Measurements from ENCODE around the gene OMD. TPM values are rescaled to one million over a fixed set of nuclear protein-coding genes. Genes with fewer than 3 reads are reported as not detected.

The OMD gene
- total and polyA plus RNA-seq, 9 of the 15 experiments (the other 6 are each of a cell fraction or from before 2014, with no cell fraction given) = 0.21 TPM; not detected in 8

DNA sequence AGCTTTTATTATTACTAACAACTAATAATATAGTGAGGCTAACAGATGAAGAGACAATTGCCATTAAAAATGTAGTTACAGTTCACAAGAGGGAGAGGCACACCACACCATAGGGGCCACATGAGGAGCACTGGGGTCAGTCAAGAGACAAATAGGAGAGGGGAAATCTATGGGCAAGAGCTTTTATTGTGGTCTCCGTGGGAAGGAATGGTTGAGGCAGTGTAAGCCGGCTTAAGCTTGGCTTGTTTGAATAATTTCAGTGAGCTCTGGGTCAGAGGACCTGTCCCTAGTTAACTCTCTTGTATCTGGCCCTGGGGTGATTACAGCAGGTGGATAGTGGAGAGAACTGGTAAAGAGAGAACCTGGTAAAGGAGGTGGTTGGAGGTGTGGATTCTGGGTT is 55.2 kb downstream of the OMD start:
- ChIA-PET POLR2A (interaction anchor here (1.3 kb wide), 1 partner anchor 8 kb away, joined by 6 read pairs; no protein-coding TSS in a partner anchor), CTCF (ENCODE audit: low intra/inter-chr PET ratio) (interaction anchor here (0.6 kb wide), 1 partner anchor 17 kb away, joined by 4 read pairs; no protein-coding TSS in a partner anchor)
- Histone ChIP-seq H3K27me3 (ENCODE audit: control insufficient read depth in 2 of 2, insufficient read depth in 2 of 2, low read length in 2 of 2) (no peaks in the 10 kb centered on the region), H3K4me1 (replicated peaks in 1 of 2; ENCODE audit: control insufficient read depth in 2 of 2, insufficient read depth in 2 of 2, low read length in 2 of 2) (no peaks in the 10 kb centered on the region), H3K36me3 (ENCODE audit: control insufficient read depth, insufficient read depth, low read length) (peaks cover 11% of the 10 kb centered on the region; the same call in 2 of the 3 replicates), H3K9me3 (replicated peaks; ENCODE audit: control insufficient read depth, insufficient read depth, low read depth, low read length) (no peaks in the 10 kb centered on the region), H2AFZ (ENCODE audit: low read depth, low read length) (no peak overlapping the region), H3K4me2 (ENCODE audit: insufficient read depth, low read length) (no peak overlapping the region), H3K9me1 (ENCODE audit: control insufficient read depth, insufficient read depth, low read length) (no peaks in the 10 kb centered on the region), H4K20me1 (replicated peaks; ENCODE audit: control insufficient read depth, insufficient read depth, low read length) (no peaks in the 10 kb centered on the region), H3K79me2 (ENCODE audit: control insufficient read depth, insufficient read depth, low read length) (no peaks in the 10 kb centered on the region), H3K27ac (ENCODE audit: extremely low read depth, low read depth, low read length) (no peak overlapping the region), H3K4me3 (no peak overlapping the region), H3K9ac (ENCODE audit: insufficient read depth in 1 of 2, low read depth in 2 of 2, low read length in 2 of 2) (no peak overlapping the region)
- intact Hi-C loops (cut with micrococcal nuclease) (no loop called here), in situ Hi-C loops (cut with MboI) (no loop called here)
- no TSS peak for BruUV-seq (replicated peaks)
- WGBS (ENCODE audit: insufficient coverage, low coverage, missing lambda C conversion rate) = 4% methylated on average over 2 of the region's 2 CpGs
- TF ChIP-seq, protein P1, sequence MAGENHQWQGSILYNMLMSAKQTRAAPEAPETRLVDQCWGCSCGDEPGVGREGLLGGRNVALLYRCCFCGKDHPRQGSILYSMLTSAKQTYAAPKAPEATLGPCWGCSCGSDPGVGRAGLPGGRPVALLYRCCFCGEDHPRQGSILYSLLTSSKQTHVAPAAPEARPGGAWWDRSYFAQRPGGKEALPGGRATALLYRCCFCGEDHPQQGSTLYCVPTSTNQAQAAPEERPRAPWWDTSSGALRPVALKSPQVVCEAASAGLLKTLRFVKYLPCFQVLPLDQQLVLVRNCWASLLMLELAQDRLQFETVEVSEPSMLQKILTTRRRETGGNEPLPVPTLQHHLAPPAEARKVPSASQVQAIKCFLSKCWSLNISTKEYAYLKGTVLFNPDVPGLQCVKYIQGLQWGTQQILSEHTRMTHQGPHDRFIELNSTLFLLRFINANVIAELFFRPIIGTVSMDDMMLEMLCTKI (IDR thresholded peaks at IDR 0.05; ENCODE audit: partially characterized antibody) = no peak
- FAIRE-seq = no peak
- no peak for ATAC-seq
- no peak for DNase-seq (ENCODE audit: extremely low read depth in 1 of 4, low spot score in 3 of 4)

Other genes with a start within 250 kb of the OMD start
- 240 and 256 TPM in 2 replicates for gene IARS1, start 130.8 kb downstream of the OMD start, total RNA-seq (2014; rRNA removed)
- gene IARS1, start 130.8 kb downstream of the OMD start, total RNA-seq (2014; rRNA removed; fragmentation: Illumina TruSeq; extraction: Trizol) = 371 and 390 TPM in 2 replicates
- 254 and 275 TPM in 2 replicates for gene IARS1, start 130.8 kb downstream of the OMD start, total RNA-seq (2015; rRNA removed; fragmentation: Illumina TruSeq; extraction: Trizol)
- gene IARS1, start 130.8 kb downstream of the OMD start, total RNA-seq (2021) = 216 and 234 TPM in 2 replicates
- 124 and 133 TPM in 2 replicates for gene IARS1, start 130.8 kb downstream of the OMD start, polyA plus RNA-seq (2011; rRNA removed)
- 228 and 249 TPM in 2 replicates for gene IARS1, start 130.8 kb downstream of the OMD start, polyA plus RNA-seq (2014; fragmentation: Illumina TruSeq; extraction: Trizol)
- 100 to 1,000 TPM; 119 to 224 TPM for gene IARS1, start 130.8 kb downstream of the OMD start, polyA plus RNA-seq (2014; fragmentation: Nextera tagmentation; extraction: Ambion mirVana)
- gene IARS1, start 130.8 kb downstream of the OMD start, polyA plus RNA-seq (2014; rRNA removed) = 147 and 158 TPM in 2 replicates
- gene NOL8, start 99.1 kb downstream of the OMD start, total RNA-seq (2014; rRNA removed) = 46.9 and 51.3 TPM in 2 replicates
- gene NOL8, start 99.1 kb downstream of the OMD start, total RNA-seq (2014; rRNA removed; fragmentation: Illumina TruSeq; extraction: Trizol) = 57.1 and 64.7 TPM in 2 replicates
- 57.4 and 64.8 TPM in 2 replicates for gene NOL8, start 99.1 kb downstream of the OMD start, total RNA-seq (2015; rRNA removed; fragmentation: Illumina TruSeq; extraction: Trizol)
- 51.5 and 55.0 TPM in 2 replicates for gene NOL8, start 99.1 kb downstream of the OMD start, total RNA-seq (2021)
- gene NOL8, start 99.1 kb downstream of the OMD start, polyA plus RNA-seq (2011; rRNA removed) = 41.3 and 51.9 TPM in 2 replicates
- gene NOL8, start 99.1 kb downstream of the OMD start, polyA plus RNA-seq (2014; fragmentation: Illumina TruSeq; extraction: Trizol) = 66.0 and 88.8 TPM in 2 replicates
- gene NOL8, start 99.1 kb downstream of the OMD start, polyA plus RNA-seq (2014; fragmentation: Nextera tagmentation; extraction: Ambion mirVana) = 10 to 100 TPM; 83.4 to 91.5 TPM
- gene NOL8, start 99.1 kb downstream of the OMD start, polyA plus RNA-seq (2014; rRNA removed) = 58.7 and 62.5 TPM in 2 replicates
- 16.1 and 17.7 TPM in 2 replicates for gene CENPP, start 98.5 kb downstream of the OMD start, total RNA-seq (2014; rRNA removed)
- 22.6 and 27.7 TPM in 2 replicates for gene CENPP, start 98.5 kb downstream of the OMD start, total RNA-seq (2014; rRNA removed; fragmentation: Illumina TruSeq; extraction: Trizol)
- 23.4 and 28.5 TPM in 2 replicates for gene CENPP, start 98.5 kb downstream of the OMD start, total RNA-seq (2015; rRNA removed; fragmentation: Illumina TruSeq; extraction: Trizol)
- 17.9 and 19.7 TPM in 2 replicates for gene CENPP, start 98.5 kb downstream of the OMD start, total RNA-seq (2021)
- 15.0 and 17.9 TPM in 2 replicates for gene CENPP, start 98.5 kb downstream of the OMD start, polyA plus RNA-seq (2011; rRNA removed)
- 24.1 and 25.8 TPM in 2 replicates for gene CENPP, start 98.5 kb downstream of the OMD start, polyA plus RNA-seq (2014; fragmentation: Illumina TruSeq; extraction: Trizol)
- 10 to 100 TPM in 1 of 2 experiments, 1 to 10 TPM in 1; 8.0 to 10.2 TPM for gene CENPP, start 98.5 kb downstream of the OMD start, polyA plus RNA-seq (2014; fragmentation: Nextera tagmentation; extraction: Ambion mirVana)
- gene CENPP, start 98.5 kb downstream of the OMD start, polyA plus RNA-seq (2014; rRNA removed) = 18.5 and 20.9 TPM in 2 replicates
- gene OGN, start 19.9 kb downstream of the OMD start, total RNA-seq (2014; rRNA removed) = not detected in 2 replicates
- not detected in 2 replicates for gene OGN, start 19.9 kb downstream of the OMD start, total RNA-seq (2014; rRNA removed; fragmentation: Illumina TruSeq; extraction: Trizol)
- gene OGN, start 19.9 kb downstream of the OMD start, total RNA-seq (2015; rRNA removed; fragmentation: Illumina TruSeq; extraction: Trizol) = not detected in 2 replicates
- gene OGN, start 19.9 kb downstream of the OMD start, total RNA-seq (2021) = 0.07 and 0.16 TPM in 2 replicates
- gene OGN, start 19.9 kb downstream of the OMD start, polyA plus RNA-seq (2011; rRNA removed) = not detected in 2 replicates
- not detected in 2 replicates for gene OGN, start 19.9 kb downstream of the OMD start, polyA plus RNA-seq (2014; fragmentation: Illumina TruSeq; extraction: Trizol)
- gene OGN, start 19.9 kb downstream of the OMD start, polyA plus RNA-seq (2014; fragmentation: Nextera tagmentation; extraction: Ambion mirVana) = under 1 TPM in 1 of 2 experiments, not detected in 1; 0.17 TPM
- not detected in 2 replicates for gene OGN, start 19.9 kb downstream of the OMD start, polyA plus RNA-seq (2014; rRNA removed)
- not detected in 2 replicates for gene ASPN, start 58.0 kb upstream of the OMD start, total RNA-seq (2014; rRNA removed)
- gene ASPN, start 58.0 kb upstream of the OMD start, total RNA-seq (2014; rRNA removed; fragmentation: Illumina TruSeq; extraction: Trizol) = not detected in 2 replicates
- not detected in 2 replicates for gene ASPN, start 58.0 kb upstream of the OMD start, total RNA-seq (2015; rRNA removed; fragmentation: Illumina TruSeq; extraction: Trizol)
- not detected in 2 replicates for gene ASPN, start 58.0 kb upstream of the OMD start, total RNA-seq (2021)
- not detected in 2 replicates for gene ASPN, start 58.0 kb upstream of the OMD start, polyA plus RNA-seq (2011; rRNA removed)
- not detected in 2 replicates for gene ASPN, start 58.0 kb upstream of the OMD start, polyA plus RNA-seq (2014; fragmentation: Illumina TruSeq; extraction: Trizol)
- under 1 TPM; 0.03 to 0.07 TPM for gene ASPN, start 58.0 kb upstream of the OMD start, polyA plus RNA-seq (2014; fragmentation: Nextera tagmentation; extraction: Ambion mirVana)
- not detected in 2 replicates for gene ASPN, start 58.0 kb upstream of the OMD start, polyA plus RNA-seq (2014; rRNA removed)
- not detected in 2 replicates for gene ECM2, start 111.5 kb upstream of the OMD start, total RNA-seq (2014; rRNA removed)
- gene ECM2, start 111.5 kb upstream of the OMD start, total RNA-seq (2014; rRNA removed; fragmentation: Illumina TruSeq; extraction: Trizol) = not detected in 2 replicates
- not detected in 2 replicates for gene ECM2, start 111.5 kb upstream of the OMD start, total RNA-seq (2015; rRNA removed; fragmentation: Illumina TruSeq; extraction: Trizol)
- not detected in 2 replicates for gene ECM2, start 111.5 kb upstream of the OMD start, total RNA-seq (2021)
- not detected in 2 replicates for gene ECM2, start 111.5 kb upstream of the OMD start, polyA plus RNA-seq (2011; rRNA removed)
- gene ECM2, start 111.5 kb upstream of the OMD start, polyA plus RNA-seq (2014; fragmentation: Illumina TruSeq; extraction: Trizol) = not detected in 2 replicates
- gene ECM2, start 111.5 kb upstream of the OMD start, polyA plus RNA-seq (2014; fragmentation: Nextera tagmentation; extraction: Ambion mirVana) = under 1 TPM; 0.03 to 0.07 TPM
- gene ECM2, start 111.5 kb upstream of the OMD start, polyA plus RNA-seq (2014; rRNA removed) = not detected in 2 replicates
- 11.2 and 11.3 TPM in 2 replicates for gene IPPK, start 245.7 kb upstream of the OMD start, total RNA-seq (2014; rRNA removed)
- gene IPPK, start 245.7 kb upstream of the OMD start, total RNA-seq (2014; rRNA removed; fragmentation: Illumina TruSeq; extraction: Trizol) = 14.2 and 14.5 TPM in 2 replicates
- 11.1 and 11.2 TPM in 2 replicates for gene IPPK, start 245.7 kb upstream of the OMD start, total RNA-seq (2015; rRNA removed; fragmentation: Illumina TruSeq; extraction: Trizol)
- gene IPPK, start 245.7 kb upstream of the OMD start, total RNA-seq (2021) = 9.7 and 11.1 TPM in 2 replicates
- 21.1 and 22.2 TPM in 2 replicates for gene IPPK, start 245.7 kb upstream of the OMD start, polyA plus RNA-seq (2011; rRNA removed)
- 15.2 and 16.0 TPM in 2 replicates for gene IPPK, start 245.7 kb upstream of the OMD start, polyA plus RNA-seq (2014; fragmentation: Illumina TruSeq; extraction: Trizol)
- 1 to 10 TPM; 3.1 TPM for gene IPPK, start 245.7 kb upstream of the OMD start, polyA plus RNA-seq (2014; fragmentation: Nextera tagmentation; extraction: Ambion mirVana)
- 10.9 and 13.0 TPM in 2 replicates for gene IPPK, start 245.7 kb upstream of the OMD start, polyA plus RNA-seq (2014; rRNA removed)